HFFc6 (cell line): ENCODE results near the gene PPM1F. TPM values are rescaled to one million over a fixed set of nuclear protein-coding genes. Genes with fewer than 3 reads are reported as not detected.
"Not testable (repeated sequence)": the region's sequence is repeated elsewhere in the genome, so short reads cannot be mapped to it uniquely, and the experiment has no call there.

Experiments used
- DNase-seq: peaks from one replicate; pipeline ENCODE4 v3.0.0-alpha.2; 2018
- H3K27ac Mint-ChIP-seq: 2 replicates; pipeline ENCODE4 v1.8.0; 2020; ENCODE audit warnings: mild to moderate bottlenecking, mixed read lengths
- H3K27me3 Mint-ChIP-seq: 2 replicates; pipeline ENCODE4 v1.8.0; 2021; ENCODE audit warnings: mild to moderate bottlenecking, moderate library complexity, mixed read lengths; ENCODE audit not compliant: insufficient read depth
- H3K36me3 Mint-ChIP-seq: 2 replicates; pipeline ENCODE4 v1.8.0; 2021; ENCODE audit warnings: low read depth, mixed read lengths
- H3K4me1 Mint-ChIP-seq: 2 replicates; pipeline ENCODE4 v1.8.0; 2020; ENCODE audit warnings: low read depth, mixed read lengths
- H3K4me3 Mint-ChIP-seq: 2 replicates; pipeline ENCODE4 v1.8.0; 2020; ENCODE audit warnings: mild to moderate bottlenecking, moderate library complexity, mixed read lengths
- H3K9me3 Mint-ChIP-seq: 2 replicates; pipeline ENCODE4 v1.8.0; 2020; ENCODE audit warnings: mild to moderate bottlenecking, mixed read lengths
- CTCF ChIP-seq: fragments of 200-600 bp; sonication (generic); IDR thresholded peaks from 2 replicates; pipeline ENCODE4 v1.5.0; 2021; ENCODE audit warnings: antibody characterized with exemption, mild to moderate bottlenecking
- total RNA-seq, 6 experiments: library from RNA; stranded (reverse); fragmentation: NEBNext Ultra II Directional; extraction: Animal tissue kit (Norgen Biotek cat#: 25700); gene quantifications; 2 replicates in 1 of 6; 3 replicates in 5 of 6; pipeline ENCODE4 v1.2.3, GENCODE V29; 2021

Gene PPM1F
- total RNA-seq, 6 experiments from 2014 or later: 56.1 to 65.3 (median 60.6) TPM

GRCh38 chr22:21915624-21916308 lies 36.9 kb downstream of the PPM1F start:
- Mint-ChIP-seq H3K4me3 (no peak overlapping the region), H3K4me1 (0 out of 2 replicates have a peak, but pooled peaks cover 6% of the 10 kb centered on the region), H3K27ac (no peak overlapping the region), H3K9me3 (no peaks in the 10 kb centered on the region), H3K36me3 (no peaks in the 10 kb centered on the region), H3K27me3 (no peaks in the 10 kb centered on the region; the same call in none of the 2 replicates)
- no peak for TF ChIP-seq CTCF
- DNase-seq: no peak

GRCh38 chr22:21914033-21914642 lies 38.5 kb downstream of the PPM1F start:
- H3K27me3 Mint-ChIP-seq, H3K4me3 Mint-ChIP-seq, H3K27ac Mint-ChIP-seq, DNase-seq, H3K36me3 Mint-ChIP-seq, H3K9me3 Mint-ChIP-seq: not testable (repeated sequence)
- peaks cover 15% of the 10 kb centered on the region for H3K4me1 Mint-ChIP-seq

- not testable (repeated sequence) for H3K4me3 Mint-ChIP-seq, H3K9me3 Mint-ChIP-seq, H3K27ac Mint-ChIP-seq, H3K36me3 Mint-ChIP-seq, H3K4me1 Mint-ChIP-seq, DNase-seq, H3K27me3 Mint-ChIP-seq
Observed at GRCh38 chr22:21910367-21910766, 42.3 kb downstream of the PPM1F start.

GRCh38 chr22:21909871-21910270 lies 42.8 kb downstream of the PPM1F start:
- H3K27me3 Mint-ChIP-seq: peaks cover 2% of the 10 kb centered on the region; the same call in 1 of the 2 replicates
- H3K4me3 Mint-ChIP-seq: no peak overlapping the region
- no peak for TF ChIP-seq CTCF
- DNase-seq: no peak
- H3K36me3 Mint-ChIP-seq: no peaks in the 10 kb centered on the region
- H3K27ac Mint-ChIP-seq: no peak overlapping the region
- H3K9me3 Mint-ChIP-seq: no peaks in the 10 kb centered on the region
- H3K4me1 Mint-ChIP-seq: peaks cover 9% of the 10 kb centered on the region

GRCh38 chr22:21907638-21908522 lies 44.8 kb downstream of the PPM1F start:
- Mint-ChIP-seq H3K27ac (no peak overlapping the region), H3K4me1 (peaks cover 9% of the 10 kb centered on the region), H3K36me3 (no peaks in the 10 kb centered on the region), H3K9me3 (no peaks in the 10 kb centered on the region), H3K4me3 (no peak overlapping the region), H3K27me3 (peaks cover 4% of the 10 kb centered on the region)
- TF ChIP-seq CTCF: no peak
- DNase-seq: no peak

- H3K36me3 Mint-ChIP-seq, H3K4me3 Mint-ChIP-seq, H3K4me1 Mint-ChIP-seq, H3K27ac Mint-ChIP-seq, H3K27me3 Mint-ChIP-seq, H3K9me3 Mint-ChIP-seq, DNase-seq: not testable (repeated sequence)
Observed at GRCh38 chr22:21905234-21905633, 47.4 kb downstream of the PPM1F start.
